ENCODE data around the gene NLRC5.

NLRC5 gene

DNA sequence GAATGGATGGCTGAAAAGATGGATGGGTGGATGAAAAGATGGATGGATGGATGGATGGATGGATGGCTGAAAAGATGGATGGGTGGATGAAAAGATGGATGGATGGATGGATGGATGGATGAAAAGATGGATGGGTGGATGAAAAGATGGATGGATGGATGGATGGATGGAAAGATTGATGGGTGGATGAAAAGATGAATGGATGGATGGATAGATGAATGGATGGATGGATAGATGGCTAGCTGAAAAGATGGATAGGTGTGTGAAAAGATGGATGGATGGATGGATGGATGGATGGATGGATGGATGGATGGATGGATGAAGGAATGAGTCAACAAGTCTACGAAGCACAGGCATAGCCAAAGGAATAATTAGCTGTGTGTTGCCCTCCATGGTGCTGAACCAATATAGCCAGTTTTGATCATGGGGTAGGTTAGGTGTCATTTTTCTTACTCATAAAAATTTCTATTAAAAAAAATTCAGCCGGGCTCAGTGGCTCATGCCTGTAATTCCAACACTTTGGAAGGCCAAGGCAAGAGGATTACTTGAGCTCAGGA lies 41.1 kb downstream of the NLRC5 start:
- no peak overlapping the region for H3K4me3 ChIP-seq (ENCODE audit: low read depth, low read length)

DNA sequence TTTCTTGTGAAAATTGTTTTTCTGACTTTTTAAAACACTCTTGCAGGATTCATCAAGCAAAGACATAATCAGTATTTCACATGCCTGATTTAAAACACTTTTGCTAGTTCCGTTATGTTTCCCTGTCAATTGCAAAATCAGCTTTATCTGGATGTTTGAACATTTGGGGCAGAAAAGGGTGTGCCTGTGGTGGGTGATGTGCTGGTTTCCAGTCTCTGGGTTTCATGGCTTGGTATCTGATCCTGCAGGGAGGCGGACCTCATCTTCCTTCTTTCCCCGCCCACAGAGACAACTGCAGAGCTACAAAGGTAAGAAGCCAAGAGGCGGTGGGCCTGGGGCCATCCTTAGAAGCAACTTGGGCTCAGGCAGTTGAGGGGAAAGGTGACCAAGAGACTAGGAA lies 41.8 kb downstream of the NLRC5 start:
- no peak overlapping the region for H3K4me3 ChIP-seq (ENCODE audit: low read depth, low read length)
- DNase-seq (ENCODE audit: low read depth) = no peak
- TF ChIP-seq, protein P1, sequence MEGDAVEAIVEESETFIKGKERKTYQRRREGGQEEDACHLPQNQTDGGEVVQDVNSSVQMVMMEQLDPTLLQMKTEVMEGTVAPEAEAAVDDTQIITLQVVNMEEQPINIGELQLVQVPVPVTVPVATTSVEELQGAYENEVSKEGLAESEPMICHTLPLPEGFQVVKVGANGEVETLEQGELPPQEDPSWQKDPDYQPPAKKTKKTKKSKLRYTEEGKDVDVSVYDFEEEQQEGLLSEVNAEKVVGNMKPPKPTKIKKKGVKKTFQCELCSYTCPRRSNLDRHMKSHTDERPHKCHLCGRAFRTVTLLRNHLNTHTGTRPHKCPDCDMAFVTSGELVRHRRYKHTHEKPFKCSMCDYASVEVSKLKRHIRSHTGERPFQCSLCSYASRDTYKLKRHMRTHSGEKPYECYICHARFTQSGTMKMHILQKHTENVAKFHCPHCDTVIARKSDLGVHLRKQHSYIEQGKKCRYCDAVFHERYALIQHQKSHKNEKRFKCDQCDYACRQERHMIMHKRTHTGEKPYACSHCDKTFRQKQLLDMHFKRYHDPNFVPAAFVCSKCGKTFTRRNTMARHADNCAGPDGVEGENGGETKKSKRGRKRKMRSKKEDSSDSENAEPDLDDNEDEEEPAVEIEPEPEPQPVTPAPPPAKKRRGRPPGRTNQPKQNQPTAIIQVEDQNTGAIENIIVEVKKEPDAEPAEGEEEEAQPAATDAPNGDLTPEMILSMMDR (IDR thresholded peaks at IDR 0.05; ENCODE audit: control insufficient read depth, extremely low read depth, insufficient read depth) = no peak

More for the DNA sequence above, 41.1 kb downstream of the NLRC5 start:
- DNase-seq (ENCODE audit: low read depth) = no peak
- TF ChIP-seq, protein P1 (IDR thresholded peaks at IDR 0.05; ENCODE audit: control insufficient read depth, extremely low read depth, insufficient read depth) = no peak

DNA sequence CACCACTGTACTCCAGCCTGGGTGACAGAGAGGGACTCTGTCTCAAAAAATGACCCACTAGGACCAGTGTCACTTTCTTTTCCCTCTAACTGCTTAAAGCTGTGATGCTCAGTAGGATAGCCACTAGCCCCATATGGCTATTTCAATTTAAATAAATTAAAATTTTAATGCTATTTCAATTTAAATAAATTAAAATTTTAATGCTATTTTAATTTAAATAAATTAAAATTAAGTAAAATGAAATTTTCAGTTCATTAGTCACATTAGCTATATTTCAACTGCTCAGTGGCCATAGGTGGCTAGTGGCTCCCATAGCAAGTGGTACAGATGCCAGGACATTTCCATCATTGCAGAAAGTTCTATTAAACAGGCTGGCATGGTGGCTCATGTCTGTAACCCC lies 43.0 kb downstream of the NLRC5 start:
- TF ChIP-seq, protein P1 (IDR thresholded peaks at IDR 0.05; ENCODE audit: control insufficient read depth, extremely low read depth, insufficient read depth) = no peak
- H3K4me3 ChIP-seq (ENCODE audit: low read depth, low read length) = no peak overlapping the region
- no peak for DNase-seq (ENCODE audit: low read depth)

DNA sequence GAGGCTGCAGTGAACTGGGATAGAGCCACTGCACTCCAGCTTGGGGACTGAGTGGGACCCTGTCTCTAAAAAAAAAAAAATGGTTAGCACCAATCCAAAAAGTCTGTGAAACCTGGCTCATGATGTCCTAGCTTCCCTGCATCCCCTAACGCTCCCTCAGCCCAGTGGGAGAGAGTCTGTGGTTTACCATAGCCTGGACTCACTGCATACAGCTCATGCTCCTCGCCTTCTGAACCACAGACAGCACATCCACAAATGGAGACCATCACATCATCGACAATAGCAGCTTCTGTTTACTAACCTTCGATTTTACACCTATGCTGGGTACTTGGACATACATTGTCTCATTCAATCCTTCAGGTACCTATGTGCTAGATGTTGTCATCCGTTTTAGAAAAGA lies 43.6 kb downstream of the NLRC5 start:
- DNase-seq (ENCODE audit: low read depth) = no peak
- TF ChIP-seq, protein P1 (IDR thresholded peaks at IDR 0.05; ENCODE audit: control insufficient read depth, extremely low read depth, insufficient read depth) = no peak

DNA sequence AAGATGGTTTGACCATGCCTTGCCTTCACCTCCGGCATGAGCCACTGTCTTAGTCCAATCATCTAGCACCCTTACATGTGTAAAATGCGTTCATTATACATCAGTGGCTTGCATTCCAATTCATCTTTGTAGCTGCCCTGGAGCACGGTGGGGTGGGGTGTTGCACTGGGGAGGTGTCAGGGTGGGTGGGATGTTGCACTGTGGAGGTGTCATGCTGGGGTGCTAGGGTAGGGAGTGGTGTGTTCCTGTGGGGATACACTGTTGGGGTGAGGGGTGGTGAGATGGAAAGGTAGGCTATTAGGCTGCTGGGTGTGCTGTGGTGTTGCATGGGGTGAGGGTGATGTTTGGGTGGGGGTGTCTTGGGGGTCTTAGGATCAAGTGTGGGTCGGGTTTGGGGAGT lies 47.0 kb downstream of the NLRC5 start:
- no peak overlapping the region for H3K4me3 ChIP-seq (ENCODE audit: low read depth, low read length)
- TF ChIP-seq, protein P1 (IDR thresholded peaks at IDR 0.05; ENCODE audit: control insufficient read depth, extremely low read depth, insufficient read depth) = no peak
- no peak for DNase-seq (ENCODE audit: low read depth)

More for the DNA sequence above, 43.6 kb downstream of the NLRC5 start:
- H3K4me3 ChIP-seq (ENCODE audit: low read depth, low read length) = no peak overlapping the region

DNA sequence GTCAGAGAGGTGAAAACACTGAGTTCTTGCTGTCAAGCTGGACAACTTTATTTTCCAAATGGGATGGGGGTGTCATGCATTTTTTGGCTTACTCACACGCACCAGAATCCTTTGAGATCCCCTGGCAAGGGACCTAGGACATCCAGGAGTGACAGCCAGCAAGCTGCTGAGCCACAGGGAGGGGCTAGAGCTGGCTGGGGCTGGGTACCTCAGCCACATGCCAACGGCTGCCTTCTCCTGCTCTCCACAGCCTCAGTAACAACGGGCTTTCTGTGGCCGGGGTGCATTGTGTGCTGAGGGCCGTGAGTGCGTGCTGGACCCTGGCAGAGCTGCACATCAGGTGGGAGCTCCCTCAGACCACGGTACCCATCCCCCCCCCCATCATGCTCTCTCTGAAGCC lies 47.6 kb downstream of the NLRC5 start:
- TF ChIP-seq, protein P1 (IDR thresholded peaks at IDR 0.05; ENCODE audit: control insufficient read depth, extremely low read depth, insufficient read depth) = no peak
- DNase-seq (ENCODE audit: low read depth) = no peak

DNA sequence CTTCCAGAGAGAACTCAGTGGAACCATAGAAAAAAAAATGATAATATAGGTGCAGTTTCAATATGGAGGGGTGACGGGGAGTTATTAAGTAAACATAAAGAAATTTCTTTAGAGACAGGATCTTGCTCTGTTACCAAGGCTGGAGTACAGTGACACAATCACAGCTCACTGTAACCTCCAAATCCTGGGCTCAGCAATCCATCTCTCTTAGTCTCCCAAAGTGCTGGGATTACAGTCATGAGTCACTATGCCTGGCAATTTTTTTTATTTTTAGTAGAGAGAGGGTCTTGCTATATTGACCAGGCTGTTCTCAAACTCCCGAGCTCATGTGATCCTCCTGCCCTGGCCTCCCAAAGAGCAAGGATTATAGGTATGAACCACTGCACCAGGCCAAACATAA lies 48.8 kb downstream of the NLRC5 start:
- DNase-seq (ENCODE audit: low read depth) = no peak

More for the DNA sequence above, 47.6 kb downstream of the NLRC5 start:
- H3K4me3 ChIP-seq (ENCODE audit: low read depth, low read length) = no peak overlapping the region

More for the DNA sequence above, 48.8 kb downstream of the NLRC5 start:
- no peak overlapping the region for H3K4me3 ChIP-seq (ENCODE audit: low read depth, low read length)
- TF ChIP-seq, protein P1 (IDR thresholded peaks at IDR 0.05; ENCODE audit: control insufficient read depth, extremely low read depth, insufficient read depth) = no peak
